HUES64 (cell line): ENCODE data around the gene CHURC1. TPM values are rescaled to one million over a fixed set of nuclear protein-coding genes. Genes with fewer than 3 reads are reported as not detected.

Source experiments
- H3K27ac ChIP-seq: 2 replicates; pipeline ENCODE4 v1.7.0; 2013; ENCODE audit warnings: low read depth, low read length, inconsistent platforms
- H3K27me3 ChIP-seq: 2 replicates; pipeline ENCODE4 v1.6.1; 2013; ENCODE audit warnings: mild to moderate bottlenecking, low read length; ENCODE audit not compliant: insufficient read depth
- H3K36me3 ChIP-seq: 2 replicates; pipeline ENCODE4 v1.6.1; 2013; ENCODE audit warnings: mild to moderate bottlenecking, low read length; ENCODE audit not compliant: insufficient read depth
- H3K4me1 ChIP-seq: 2 replicates; pipeline ENCODE4 v1.6.1; 2013; ENCODE audit warnings: mild to moderate bottlenecking, low read length, moderate library complexity; ENCODE audit not compliant: insufficient read depth
- H3K4me3 ChIP-seq: 2 replicates; pipeline ENCODE4 v1.5.1; 2013; ENCODE audit warnings: mild to moderate bottlenecking, low read length, moderate library complexity
- H3K9ac ChIP-seq: 2 replicates; pipeline ENCODE4 v1.6.1; 2013; ENCODE audit warnings: mild to moderate bottlenecking, low read depth, low read length
- H3K9me3 ChIP-seq: 2 replicates; pipeline ENCODE4 v1.6.1; 2013; ENCODE audit warnings: low read depth, low read length; ENCODE audit not compliant: insufficient read depth
- WGBS: fragments of 150-250, 120-280 bp; methylation state at CpG from one replicate; pipeline ENCODE4 v1.1.7; 2013; ENCODE audit warnings: missing lambda C conversion rate; 5-methylcytosine and 5-hydroxymethylcytosine counted together
- polyA plus RNA-seq, 2 experiments: library from polyadenylated mRNA; stranded (reverse); fragments of 50-300 nt; gene quantifications; one replicate each; pipeline ENCODE4 v1.2.3, GENCODE V29; 2013

CHURC1 gene
- 29.6 TPM for polyA plus RNA-seq (2013, experiment 1 of 2)
- polyA plus RNA-seq (2013, experiment 2 of 2) = 26.2 TPM

- H3K27me3 ChIP-seq = no peaks in the 10 kb centered on the region
- no peaks in the 10 kb centered on the region for H3K36me3 ChIP-seq
- H3K4me1 ChIP-seq = peaks cover 10% of the 10 kb centered on the region
- under 1% methylated on average over 49 of the region's 49 CpGs for WGBS
- H3K9me3 ChIP-seq = no peaks in the 10 kb centered on the region
- peak within 1 kb of the TSS; percentile 94 for H3K27ac ChIP-seq
- peak within 1 kb of the TSS; percentile 91 for H3K4me3 ChIP-seq
- peak within 1 kb of the TSS; percentile 96 for H3K9ac ChIP-seq
Measured at GRCh38 chr14:64914237-64915028, at the start of gene CHURC1. TSS of gene CHURC1 (plus strand) at chr14:64914455. CDS start at chr14:64914496, 41 bp downstream.

GRCh38 chr14:64865109-64865508 lies 49.1 kb upstream of the CHURC1 start:
- H3K27ac ChIP-seq = no peak overlapping the region
- H3K4me1 ChIP-seq = peaks cover 10% of the 10 kb centered on the region
- H3K27me3 ChIP-seq = no peaks in the 10 kb centered on the region; the same call in 1 of the 2 replicates
- no peaks in the 10 kb centered on the region for H3K9me3 ChIP-seq
- 76% methylated on average over 6 of the region's 6 CpGs for WGBS
- no peaks in the 10 kb centered on the region for H3K36me3 ChIP-seq
- H3K4me3 ChIP-seq = no peak overlapping the region
- no peak overlapping the region for H3K9ac ChIP-seq

GRCh38 chr14:64865992-64866391 lies 48.3 kb upstream of the CHURC1 start:
- Histone ChIP-seq H3K27me3 (no peaks in the 10 kb centered on the region; the same call in 1 of the 2 replicates), H3K27ac (no peak overlapping the region), H3K9ac (no peak overlapping the region), H3K36me3 (no peaks in the 10 kb centered on the region), H3K4me1 (peaks cover 10% of the 10 kb centered on the region), H3K4me3 (no peak overlapping the region), H3K9me3 (no peaks in the 10 kb centered on the region)
- 81% methylated on average over 6 of the region's 6 CpGs for WGBS

- WGBS = 89% methylated on average over 3 of the region's 3 CpGs
- Histone ChIP-seq H3K36me3 (no peaks in the 10 kb centered on the region), H3K27me3 (no peaks in the 10 kb centered on the region; the same call in 1 of the 2 replicates), H3K4me3 (no peak overlapping the region), H3K27ac (no peak overlapping the region), H3K9ac (no peak overlapping the region; the same call in 1 of the 2 replicates), H3K4me1 (peaks cover 5% of the 10 kb centered on the region), H3K9me3 (no peaks in the 10 kb centered on the region)
Measured at GRCh38 chr14:64867182-64867581, 47.1 kb upstream of the CHURC1 start.

- 95% methylated on average over 2 of the region's 2 CpGs for WGBS
- no peaks in the 10 kb centered on the region; the same call in 1 of the 2 replicates for H3K27me3 ChIP-seq
- H3K9ac ChIP-seq = no peak overlapping the region
Measured at GRCh38 chr14:64868379-64868778, 45.9 kb upstream of the CHURC1 start.

GRCh38 chr14:64868841-64869240 lies 45.4 kb upstream of the CHURC1 start:
- Histone ChIP-seq H3K9ac (no peak overlapping the region), H3K36me3 (no peaks in the 10 kb centered on the region), H3K4me1 (peaks cover 4% of the 10 kb centered on the region), H3K9me3 (no peaks in the 10 kb centered on the region), H3K4me3 (no peak overlapping the region), H3K27me3 (no peaks in the 10 kb centered on the region; the same call in 1 of the 2 replicates), H3K27ac (no peak overlapping the region)
- 75% methylated on average over 1 of the region's 1 CpG for WGBS

More at GRCh38 chr14:64868379-64868778, 45.9 kb upstream of the CHURC1 start:
- Histone ChIP-seq H3K4me3 (no peak overlapping the region), H3K36me3 (no peaks in the 10 kb centered on the region), H3K4me1 (peaks cover 4% of the 10 kb centered on the region), H3K27ac (no peak overlapping the region), H3K9me3 (no peaks in the 10 kb centered on the region)

- H3K27ac ChIP-seq = no peak overlapping the region
- no peaks in the 10 kb centered on the region for H3K9me3 ChIP-seq
- H3K4me1 ChIP-seq = peaks cover 3% of the 10 kb centered on the region
- WGBS = 89% methylated on average over 2 of the region's 2 CpGs
- H3K27me3 ChIP-seq = no peaks in the 10 kb centered on the region; the same call in 1 of the 2 replicates
- no peaks in the 10 kb centered on the region for H3K36me3 ChIP-seq
- no peak overlapping the region for H3K9ac ChIP-seq
- H3K4me3 ChIP-seq = no peak overlapping the region
Measured at GRCh38 chr14:64870160-64870559, 44.1 kb upstream of the CHURC1 start.

GRCh38 chr14:64871344-64871743 lies 42.9 kb upstream of the CHURC1 start:
- Histone ChIP-seq H3K4me3 (no peak overlapping the region), H3K9me3 (no peaks in the 10 kb centered on the region), H3K27me3 (peaks cover 11% of the 10 kb centered on the region), H3K9ac (no peak overlapping the region), H3K4me1 (no peaks in the 10 kb centered on the region), H3K27ac (no peak overlapping the region), H3K36me3 (no peaks in the 10 kb centered on the region)
- 78% methylated on average over 2 of the region's 2 CpGs for WGBS

GRCh38 chr14:64873506-64874219 lies 40.6 kb upstream of the CHURC1 start:
- 63% methylated on average over 3 of the region's 3 CpGs for WGBS

GRCh38 chr14:64875350-64875749 lies 38.9 kb upstream of the CHURC1 start:
- Histone ChIP-seq H3K9ac (no peak overlapping the region), H3K4me3 (no peak overlapping the region), H3K27me3 (peaks cover 51% of the 10 kb centered on the region), H3K9me3 (no peaks in the 10 kb centered on the region), H3K27ac (no peak overlapping the region), H3K4me1 (peaks cover 3% of the 10 kb centered on the region; the same call in 1 of the 2 replicates), H3K36me3 (no peaks in the 10 kb centered on the region)
- WGBS = 81% methylated on average over 4 of the region's 4 CpGs

More at GRCh38 chr14:64873506-64874219, 40.6 kb upstream of the CHURC1 start:
- Histone ChIP-seq H3K4me1 (peaks cover 3% of the 10 kb centered on the region; the same call in 1 of the 2 replicates), H3K27ac (no peak overlapping the region), H3K36me3 (no peaks in the 10 kb centered on the region), H3K4me3 (no peak overlapping the region), H3K27me3 (peaks cover 34% of the 10 kb centered on the region), H3K9me3 (no peaks in the 10 kb centered on the region), H3K9ac (no peak overlapping the region)

- Histone ChIP-seq H3K9me3 (no peaks in the 10 kb centered on the region), H3K4me3 (no peak overlapping the region), H3K4me1 (peaks cover 8% of the 10 kb centered on the region), H3K9ac (no peak overlapping the region), H3K27ac (no peak overlapping the region), H3K36me3 (no peaks in the 10 kb centered on the region), H3K27me3 (peaks cover 75% of the 10 kb centered on the region)
- 90% methylated on average over 4 of the region's 4 CpGs for WGBS
Measured at GRCh38 chr14:64877846-64878245, 36.4 kb upstream of the CHURC1 start.
